Lung microvascular endothelial cell (primary cell): ENCODE data around the gene ZBTB8A. TPM values are rescaled to one million over a fixed set of nuclear protein-coding genes. Genes with fewer than 3 reads are reported as not detected.
"Not testable (repeated sequence)": the region's sequence is repeated elsewhere in the genome, so short reads cannot be mapped to it uniquely, and the experiment has no call there.

Experiments
- DNase-seq, 2 donors: peaks; one replicate each; pipeline versions ENCODE4 v3.0.0 to v3.0.0-alpha.2; 2010; ENCODE audit warnings: low read depth in 2 of 2
- total RNA-seq: library from RNA; depleted of rRNA; stranded (reverse); fragments of >200 nt; gene quantifications from 2 replicates; pipeline ENCODE4 v1.2.1, GENCODE V29; 2014

The ZBTB8A gene
- total RNA-seq = 5.7 and 8.9 TPM in 2 replicates

GRCh38 chr1:32538887-32539583, at the start of gene ZBTB8A:
Gene ZBTB8A (plus strand): TSS chr1:32539427. CDS start chr1:32592932, 53,505 bp downstream.
- peak; percentile 60 to 63 for DNase-seq

GRCh38 chr1:32489774-32490454, 49.3 kb upstream of the ZBTB8A start:
- no peak for DNase-seq

GRCh38 chr1:32491386-32491785, 47.8 kb upstream of the ZBTB8A start:
- no peak for DNase-seq

GRCh38 chr1:32494196-32494595, 45.0 kb upstream of the ZBTB8A start:
- DNase-seq = no peak

- no peak for DNase-seq
Observed at GRCh38 chr1:32494711-32495337, 44.4 kb upstream of the ZBTB8A start.

GRCh38 chr1:32496127-32496526, 43.1 kb upstream of the ZBTB8A start:
- DNase-seq = peak; percentile 71 to 87

- no peak for DNase-seq
Observed at GRCh38 chr1:32498751-32499150, 40.5 kb upstream of the ZBTB8A start.

GRCh38 chr1:32500387-32501209, 38.6 kb upstream of the ZBTB8A start:
- DNase-seq = peak; percentile 40 to 61

- peak; percentile 57 to 75 for DNase-seq
Observed at GRCh38 chr1:32501865-32502264, 37.4 kb upstream of the ZBTB8A start.

- DNase-seq = no peak
Observed at GRCh38 chr1:32503153-32503552, 36.1 kb upstream of the ZBTB8A start.

- no peak for DNase-seq
Observed at GRCh38 chr1:32507021-32507420, 32.2 kb upstream of the ZBTB8A start.

GRCh38 chr1:32508761-32509160, 30.5 kb upstream of the ZBTB8A start:
- DNase-seq = no peak

GRCh38 chr1:32509939-32510338, 29.3 kb upstream of the ZBTB8A start:
- no peak for DNase-seq

GRCh38 chr1:32516402-32516801, 22.8 kb upstream of the ZBTB8A start:
- no peak for DNase-seq

- no peak for DNase-seq
Observed at GRCh38 chr1:32518976-32519375, 20.3 kb upstream of the ZBTB8A start.

GRCh38 chr1:32521165-32521564, 18.1 kb upstream of the ZBTB8A start:
- DNase-seq = no peak

- DNase-seq = no peak
Observed at GRCh38 chr1:32525053-32525452, 14.2 kb upstream of the ZBTB8A start.

GRCh38 chr1:32525661-32526444, 13.4 kb upstream of the ZBTB8A start:
- no peak for DNase-seq

- not testable (repeated sequence) for DNase-seq
Observed at GRCh38 chr1:32528550-32528949, 10.7 kb upstream of the ZBTB8A start.

- DNase-seq = peak in 1 of 2 donors; percentile 90
Observed at GRCh38 chr1:32533792-32534327, 5.4 kb upstream of the ZBTB8A start.

- no peak for DNase-seq
Observed at GRCh38 chr1:32536117-32536516, 3.1 kb upstream of the ZBTB8A start.
